DND-41 (cell line): ENCODE measurements around the gene MGA.

Experiments
- ATAC-seq: fragments of 200-7000 bp; cut with Tn5 transposase; 3 replicates; pipeline ENCODE4 v1.9.1; 2021; ENCODE audit warnings: low read depth; ENCODE audit not compliant: insufficient read depth
- DNase-seq: peaks from one replicate; pipeline ENCODE4 v3.0.0-alpha.2; 2020
- H2AFZ ChIP-seq: 2 replicates; pipeline ENCODE4 v1.6.0; 2012; ENCODE audit warnings: low read depth, low read length
- H3K27ac ChIP-seq: 2 replicates; pipeline ENCODE4 v1.5.1; 2012; ENCODE audit warnings: low read length, inconsistent platforms
- H3K27me3 ChIP-seq: fragments of 200-600 bp; sonication (generic); 2 replicates; pipeline ENCODE4 v1.6.0; 2012; ENCODE audit warnings: low read length, mild to moderate bottlenecking, inconsistent platforms; ENCODE audit not compliant: insufficient read depth, poor library complexity
- H3K36me3 ChIP-seq: 2 replicates; pipeline ENCODE4 v1.5.1; 2012; ENCODE audit warnings: low read length, inconsistent platforms; ENCODE audit not compliant: insufficient read depth
- H3K4me1 ChIP-seq: 2 replicates; pipeline ENCODE4 v1.5.1; 2012; ENCODE audit warnings: mild to moderate bottlenecking, low read length; ENCODE audit not compliant: insufficient read depth
- H3K4me2 ChIP-seq: 2 replicates; pipeline ENCODE4 v1.6.0; 2012; ENCODE audit warnings: mild to moderate bottlenecking, moderate library complexity, low read length, inconsistent platforms; ENCODE audit not compliant: insufficient read depth
- H3K4me3 ChIP-seq, 2 experiments: fragments of 200-600 bp in 1 of 2; shearing (Covaris generic) in 1 of 2; 2 replicates each; pipeline ENCODE4 v1.5.1; 2012 to 2016; ENCODE audit warnings: inconsistent platforms in 2 of 2, low read length in 2 of 2, mild to moderate bottlenecking in 2 of 2, low read depth in 1 of 2, moderate library complexity in 1 of 2
- H3K79me2 ChIP-seq: 2 replicates; pipeline ENCODE4 v1.6.0; 2012; ENCODE audit warnings: low read length, inconsistent platforms; ENCODE audit not compliant: insufficient read depth
- H3K9ac ChIP-seq: 2 replicates; pipeline ENCODE4 v1.6.0; 2012; ENCODE audit warnings: low read depth, mild to moderate bottlenecking, inconsistent platforms, low read length, moderate library complexity
- H3K9me3 ChIP-seq: 2 replicates; pipeline ENCODE4 v1.5.1; 2012; ENCODE audit warnings: low read length, moderate library complexity, mild to moderate bottlenecking, inconsistent platforms; ENCODE audit not compliant: insufficient read depth, severe bottlenecking
- H4K20me1 ChIP-seq: 2 replicates; pipeline ENCODE4 v1.6.0; 2012; ENCODE audit warnings: low read length; ENCODE audit not compliant: insufficient read depth
- CTCF ChIP-seq: IDR thresholded peaks from 2 replicates; pipeline ENCODE4 v1.5.1; 2012; ENCODE audit warnings: borderline replicate concordance, low read length, moderate library complexity, mild to moderate bottlenecking; ENCODE audit not compliant: poor library complexity, severe bottlenecking; ENCODE audit errors: extremely low read depth
- EZH2 ChIP-seq: IDR thresholded peaks from 3 replicates; pipeline ENCODE4 v1.6.1; 2012; ENCODE audit warnings: borderline replicate concordance, low read depth, mild to moderate bottlenecking, moderate library complexity, low read length, inconsistent platforms; ENCODE audit not compliant: severe bottlenecking

The MGA gene

GRCh38 chr15:41693757-41694156 is 33.6 kb downstream of the MGA start:
- H2AFZ ChIP-seq: no peak overlapping the region
- no peak overlapping the region for H3K9ac ChIP-seq
- peaks cover 36% of the 10 kb centered on the region for H3K4me1 ChIP-seq
- DNase-seq (no peak), ATAC-seq (no peak)
- no peak overlapping the region for H3K4me3 ChIP-seq
- H3K36me3 ChIP-seq: peaks cover 10% of the 10 kb centered on the region
- H4K20me1 ChIP-seq: peaks cover 7% of the 10 kb centered on the region; the same call in 1 of the 2 replicates
- no peak overlapping the region for H3K27ac ChIP-seq
- H3K79me2 ChIP-seq: peaks cover 92% of the 10 kb centered on the region
- no peaks in the 10 kb centered on the region for H3K9me3 ChIP-seq
- H3K4me2 ChIP-seq: no peak overlapping the region
- no peak for TF ChIP-seq EZH2
- H3K27me3 ChIP-seq: no peaks in the 10 kb centered on the region

DNA sequence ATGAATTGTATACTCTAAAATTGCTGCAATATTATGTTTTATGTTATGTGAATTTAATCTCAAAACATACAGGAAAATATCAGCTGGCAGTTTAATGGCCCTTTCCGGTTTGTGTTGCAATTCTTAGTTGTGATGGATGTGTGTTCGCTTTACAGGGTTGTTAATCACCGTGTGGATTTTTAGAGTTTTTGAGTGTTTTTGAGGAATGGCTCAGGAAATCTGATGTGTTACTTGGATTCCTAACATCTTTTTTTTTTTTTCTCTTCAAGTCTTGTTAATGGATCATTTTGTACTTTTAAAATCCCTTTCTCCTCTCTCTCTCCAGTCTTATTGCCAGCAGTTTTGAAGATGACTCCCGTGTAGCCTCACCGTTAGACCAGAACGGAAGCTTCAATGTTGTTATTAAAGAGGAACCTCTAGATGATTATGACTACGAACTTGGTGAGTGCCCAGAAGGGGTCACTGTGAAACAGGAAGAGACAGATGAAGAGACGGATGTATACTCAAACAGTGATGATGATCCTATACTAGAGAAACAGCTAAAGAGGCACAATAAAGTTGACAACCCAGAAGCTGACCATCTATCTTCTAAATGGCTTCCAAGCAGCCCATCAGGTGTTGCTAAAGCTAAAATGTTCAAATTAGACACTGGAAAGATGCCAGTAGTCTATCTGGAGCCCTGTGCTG is 35.7 kb downstream of the MGA start:
- H3K4me3 ChIP-seq: no peak overlapping the region
- H3K79me2 ChIP-seq: peaks cover 88% of the 10 kb centered on the region
- peak; percentile 86 for ATAC-seq
- no peak overlapping the region; the same call in 1 of the 2 replicates for H3K9ac ChIP-seq
- peaks cover 7% of the 10 kb centered on the region; the same call in 1 of the 2 replicates for H4K20me1 ChIP-seq
- H3K4me1 ChIP-seq: peaks cover 25% of the 10 kb centered on the region
- H3K4me2 ChIP-seq: no peak overlapping the region
- no peaks in the 10 kb centered on the region for H3K27me3 ChIP-seq
- TF ChIP-seq CTCF: peak; percentile 63
- TF ChIP-seq EZH2: no peak
- peak overlapping the region; percentile 46; the same call in 1 of the 2 replicates for H2AFZ ChIP-seq
- peak; percentile 43 for DNase-seq
- peaks cover 10% of the 10 kb centered on the region for H3K36me3 ChIP-seq
- H3K9me3 ChIP-seq: no peaks in the 10 kb centered on the region
- peak overlapping the region; percentile 24 for H3K27ac ChIP-seq

DNA sequence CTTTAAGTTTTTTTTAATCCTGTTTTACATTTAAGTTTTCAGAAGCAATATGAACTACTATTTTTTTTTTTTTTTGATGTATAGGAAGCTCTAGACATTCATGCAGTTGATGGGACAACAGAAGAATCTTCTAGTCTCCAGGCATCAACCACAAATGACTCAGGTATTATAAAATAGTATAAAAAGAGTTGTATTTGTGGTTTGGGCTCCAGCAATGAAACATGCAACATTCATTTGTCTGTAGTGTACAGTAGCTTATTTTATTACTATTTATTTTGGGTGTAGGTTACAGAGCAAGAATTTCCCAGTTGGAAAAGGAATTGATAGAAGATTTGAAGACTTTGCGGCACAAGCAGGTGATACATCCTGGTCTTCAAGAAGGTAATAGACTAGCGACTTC is 38.6 kb downstream of the MGA start:
- H3K79me2 ChIP-seq: peaks cover 79% of the 10 kb centered on the region
- H3K9me3 ChIP-seq: no peaks in the 10 kb centered on the region
- no peak overlapping the region for H3K4me2 ChIP-seq
- H3K4me3 ChIP-seq: no peak overlapping the region
- H3K9ac ChIP-seq: no peak overlapping the region
- no peak overlapping the region for H3K27ac ChIP-seq
- H4K20me1 ChIP-seq: peaks cover 4% of the 10 kb centered on the region; the same call in 1 of the 2 replicates
- peaks cover 17% of the 10 kb centered on the region for H3K36me3 ChIP-seq
- no peaks in the 10 kb centered on the region for H3K27me3 ChIP-seq
- no peak for ATAC-seq
- no peak for TF ChIP-seq EZH2
- no peak for TF ChIP-seq CTCF
- no peak for DNase-seq
- peaks cover 10% of the 10 kb centered on the region for H3K4me1 ChIP-seq
- H2AFZ ChIP-seq: no peak overlapping the region

DNA sequence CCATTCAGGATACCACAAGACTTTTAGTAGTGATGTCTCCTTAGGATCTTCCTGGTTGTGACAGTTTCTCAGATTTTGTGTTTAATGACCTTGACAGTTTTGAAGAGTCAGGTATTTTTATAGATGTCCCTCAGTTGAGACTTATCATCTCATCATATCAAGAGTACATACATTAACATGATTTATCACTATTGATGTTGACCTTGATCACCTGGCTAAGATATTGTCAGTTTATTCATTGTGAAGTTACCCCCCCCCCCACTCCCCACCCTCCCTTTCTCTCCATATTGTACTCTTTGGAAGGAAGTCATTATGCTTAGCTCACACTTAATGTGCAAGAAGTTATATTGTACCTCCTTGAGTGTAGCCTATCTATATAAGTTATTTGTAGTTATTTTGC is 42.9 kb downstream of the MGA start:
- peaks cover 4% of the 10 kb centered on the region; the same call in 1 of the 2 replicates for H4K20me1 ChIP-seq
- H3K9ac ChIP-seq: no peak overlapping the region
- H2AFZ ChIP-seq: no peak overlapping the region
- no peaks in the 10 kb centered on the region; the same call in 1 of the 2 replicates for H3K4me1 ChIP-seq
- ATAC-seq (no peak), DNase-seq (no peak)
- no peak overlapping the region for H3K27ac ChIP-seq
- H3K27me3 ChIP-seq: no peaks in the 10 kb centered on the region
- TF ChIP-seq CTCF (no peak), EZH2 (no peak)
- H3K4me2 ChIP-seq: no peak overlapping the region
- peaks cover 19% of the 10 kb centered on the region for H3K36me3 ChIP-seq
- H3K4me3 ChIP-seq: no peak overlapping the region
- H3K79me2 ChIP-seq: peaks cover 62% of the 10 kb centered on the region
- no peaks in the 10 kb centered on the region for H3K9me3 ChIP-seq
